Ovary (tissue), 9 donors: ENCODE data around the gene KATNA1. TPM values are rescaled to one million over a fixed set of nuclear protein-coding genes. Genes with fewer than 3 reads are reported as not detected.

Experiments
- DNase-seq, 5 donors: peaks; one replicate each; pipeline ENCODE4 v3.0.0-alpha.2; 2019 to 2020
- H3K27ac ChIP-seq, 2 donors: fragments of 200-600 bp; one replicate each; pipeline versions ENCODE4 v1.5.1 to v1.8.0; 2019 to 2022
- H3K27me3 ChIP-seq: fragments of 200-600 bp; one replicate; pipeline ENCODE4 v1.8.0; 2022
- H3K36me3 ChIP-seq: fragments of 200-600 bp; sonication (generic); one replicate; pipeline ENCODE4 v1.5.1; 2019
- H3K4me1 ChIP-seq: one replicate; pipeline ENCODE4 v1.8.1; 2013; ENCODE audit warnings: mild to moderate bottlenecking, moderate library complexity; ENCODE audit not compliant: insufficient read depth
- H3K4me3 ChIP-seq: fragments of 200-600 bp; sonication (generic); one replicate; pipeline ENCODE4 v1.5.1; 2017
- H3K9me3 ChIP-seq, 2 donors: fragments of 200-600 bp in 1 of 2; sonication (generic) in 1 of 2; one replicate each; pipeline versions ENCODE4 v1.5.1 to v1.8.1; 2013 to 2019; ENCODE audit warnings: mild to moderate bottlenecking in 1 of 2, moderate library complexity in 1 of 2
- EP300 ChIP-seq: sonication (generic); formaldehyde crosslinking; IDR thresholded peaks from one replicate; pipeline ENCODE4 v1.6.1; 2017; ENCODE audit warnings: antibody characterized with exemption
- POLR2A ChIP-seq: fragments of 450-650 bp; IDR thresholded peaks from one replicate; pipeline ENCODE4 v1.6.1; 2017; ENCODE audit warnings: antibody characterized with exemption, mild to moderate bottlenecking, moderate library complexity
- WGBS, 3 donors: extraction: QIAGEN DNeasy Blood & Tissue Kit in 1 of 3; methylation state at CpG; one replicate each; pipeline versions ENCODE4 v1.1.5 to v1.1.7; 2013 to 2017; 5-methylcytosine and 5-hydroxymethylcytosine counted together
- intact Hi-C, 4 donors: fragments of 100-400 bp; cut with DNase I; formaldehyde crosslinking; loops; one replicate each; pipeline versions ENCODE4 v1.11.0 to v1.15.1; 2022 to 2023
- polyA plus RNA-seq, 2 donors: library from polyadenylated mRNA; stranded (reverse); fragments of 200-250 nt in 1 of 2; fragments of 350-450 nt in 1 of 2; fragmentation: Illumina TruSeq in 1 of 2; extraction: RNeasy Lipid Tissue Mini Kit (QIAGEN cat#74804) in 1 of 2; gene quantifications; one replicate each; pipeline ENCODE4 v1.2.3, GENCODE V29; 2013 to 2014
- total RNA-seq, 7 donors: library from RNA; depleted of rRNA in 2 of 7; stranded (reverse); fragments of >200 nt in 2 of 7; fragmentation: NEBNext Ultra II Directional in 3 of 7; extraction: Animal tissue kit (Norgen Biotek cat#: 25700) in 3 of 7; gene quantifications; one replicate each; pipeline versions ENCODE4 v1.1.0 to v1.2.4, GENCODE V29; 2016 to 2023
- TF ChIP-seq, protein P1 (sequence below), 3 donors: fragments of 450-650 bp in 2 of 3; fragments of 200-600 bp in 1 of 3; IDR thresholded peaks; one replicate each; pipeline versions ENCODE4 v1.5.1 to v1.8.0; 2016 to 2022; ENCODE audit warnings: antibody characterized with exemption in 3 of 3, mild to moderate bottlenecking in 1 of 3
- donor health status: DM: no; HTN: no; CAD: no; lungs with moderate emphysema.
- donor health status: DM: no; HTN: no; CAD: no.
- donor health status: Bipolar disorder and iron deficiency.
- donor health status: DM: yes; HTN: yes; CAD: no.
- donor health status: DM: no; HTN: no; CAD: no.
- donor health status: DM: yes; HTN: yes; CAD: no.

KATNA1 gene
- total and polyA plus RNA-seq, 9 donors = 10.6 to 31.4 (median 19.0) TPM

DNA sequence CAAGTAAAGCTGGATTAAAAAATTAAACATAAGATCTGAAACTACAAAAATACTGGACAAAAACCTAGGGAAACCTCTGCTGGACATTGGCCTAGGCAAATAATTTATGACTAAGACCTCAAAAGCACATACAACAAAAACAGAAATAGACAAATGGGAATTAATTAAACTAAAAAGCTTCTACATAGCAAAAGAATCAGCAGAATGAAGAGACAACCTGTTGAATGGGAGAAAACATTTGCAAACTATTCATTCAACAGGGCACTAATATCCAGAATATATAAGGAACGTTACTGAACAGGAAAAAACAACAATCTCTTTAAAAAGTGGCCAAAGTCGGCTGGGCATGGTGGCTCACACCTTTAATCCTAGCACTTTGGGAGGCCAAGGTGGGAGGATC is 89.1 kb downstream of the KATNA1 start:
- Histone ChIP-seq H3K27me3 (no peaks in the 10 kb centered on the region), H3K27ac (no peak overlapping the region), H3K4me1 (no peaks in the 10 kb centered on the region), H3K4me3 (no peak overlapping the region), H3K9me3 (no peaks in the 10 kb centered on the region), H3K36me3 (no peaks in the 10 kb centered on the region)
- WGBS, 3 donors = 52 to 71% (median 67%) methylated on average over 2 of the region's 2 CpGs
- DNase-seq = no peak
- TF ChIP-seq, protein P1, sequence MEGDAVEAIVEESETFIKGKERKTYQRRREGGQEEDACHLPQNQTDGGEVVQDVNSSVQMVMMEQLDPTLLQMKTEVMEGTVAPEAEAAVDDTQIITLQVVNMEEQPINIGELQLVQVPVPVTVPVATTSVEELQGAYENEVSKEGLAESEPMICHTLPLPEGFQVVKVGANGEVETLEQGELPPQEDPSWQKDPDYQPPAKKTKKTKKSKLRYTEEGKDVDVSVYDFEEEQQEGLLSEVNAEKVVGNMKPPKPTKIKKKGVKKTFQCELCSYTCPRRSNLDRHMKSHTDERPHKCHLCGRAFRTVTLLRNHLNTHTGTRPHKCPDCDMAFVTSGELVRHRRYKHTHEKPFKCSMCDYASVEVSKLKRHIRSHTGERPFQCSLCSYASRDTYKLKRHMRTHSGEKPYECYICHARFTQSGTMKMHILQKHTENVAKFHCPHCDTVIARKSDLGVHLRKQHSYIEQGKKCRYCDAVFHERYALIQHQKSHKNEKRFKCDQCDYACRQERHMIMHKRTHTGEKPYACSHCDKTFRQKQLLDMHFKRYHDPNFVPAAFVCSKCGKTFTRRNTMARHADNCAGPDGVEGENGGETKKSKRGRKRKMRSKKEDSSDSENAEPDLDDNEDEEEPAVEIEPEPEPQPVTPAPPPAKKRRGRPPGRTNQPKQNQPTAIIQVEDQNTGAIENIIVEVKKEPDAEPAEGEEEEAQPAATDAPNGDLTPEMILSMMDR (IDR thresholded peaks at IDR 0.05) = no peak
- TF ChIP-seq EP300 = no peak
- no peak for TF ChIP-seq POLR2A
- intact Hi-C loops = no loop called here

DNA sequence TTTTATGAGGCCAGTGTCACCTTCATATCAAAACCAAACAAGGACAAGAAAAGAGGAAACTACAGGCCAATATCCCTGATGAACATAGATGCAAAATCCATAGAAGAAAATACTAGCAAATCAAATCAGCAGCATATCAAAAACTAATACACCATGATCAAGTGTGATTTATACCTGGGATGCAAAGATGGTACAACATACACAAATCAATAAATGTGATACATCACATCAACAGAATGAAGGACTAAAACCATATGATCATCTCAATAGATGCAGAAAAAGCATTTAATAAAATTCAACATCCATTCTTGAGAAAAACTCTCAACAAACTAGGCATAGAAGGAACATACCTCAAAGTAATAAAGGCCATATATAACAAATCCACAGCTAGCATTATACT is 90.5 kb downstream of the KATNA1 start:
- H3K36me3 ChIP-seq = no peaks in the 10 kb centered on the region
- DNase-seq = no peak
- H3K4me3 ChIP-seq = no peak overlapping the region
- no peaks in the 10 kb centered on the region for H3K9me3 ChIP-seq
- H3K4me1 ChIP-seq = no peaks in the 10 kb centered on the region
- intact Hi-C loops = no loop called here
- no peaks in the 10 kb centered on the region for H3K27me3 ChIP-seq
- TF ChIP-seq EP300 = no peak
- TF ChIP-seq, protein P1 (IDR thresholded peaks at IDR 0.05) = no peak
- TF ChIP-seq POLR2A = no peak
- H3K27ac ChIP-seq = no peak overlapping the region

DNA sequence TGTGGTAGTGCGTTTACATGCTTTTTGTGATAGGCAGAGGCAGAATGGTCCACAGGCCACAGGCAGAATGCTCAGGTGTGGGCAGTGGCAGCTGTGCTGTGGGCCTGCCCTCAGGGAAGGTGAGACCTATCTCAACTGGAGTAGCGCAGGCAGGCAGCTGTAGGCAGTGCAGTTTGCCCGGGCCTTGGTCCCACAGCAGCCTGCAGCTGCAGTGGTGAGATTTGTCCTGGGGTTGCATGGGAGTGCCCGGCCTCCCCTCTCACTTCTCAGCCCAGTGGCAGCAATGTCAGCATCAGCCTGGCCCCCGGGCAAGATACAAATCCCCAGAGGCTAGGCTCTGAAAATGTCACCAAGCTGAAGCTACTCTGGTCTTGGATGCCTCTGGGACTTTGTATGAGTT is 96.6 kb downstream of the KATNA1 start:
- Histone ChIP-seq H3K4me3 (no peak overlapping the region), H3K9me3 (no peaks in the 10 kb centered on the region), H3K27ac (no peak overlapping the region), H3K27me3 (no peaks in the 10 kb centered on the region), H3K36me3 (no peaks in the 10 kb centered on the region), H3K4me1 (no peaks in the 10 kb centered on the region)
- WGBS, 3 donors = 52 to 74% (median 69%) methylated on average over 4 to 5 of the region's 5 CpGs
- intact Hi-C loops = no loop called here
- TF ChIP-seq POLR2A (no peak), EP300 (no peak)
- TF ChIP-seq, protein P1 (IDR thresholded peaks at IDR 0.05) = no peak
- no peak for DNase-seq

DNA sequence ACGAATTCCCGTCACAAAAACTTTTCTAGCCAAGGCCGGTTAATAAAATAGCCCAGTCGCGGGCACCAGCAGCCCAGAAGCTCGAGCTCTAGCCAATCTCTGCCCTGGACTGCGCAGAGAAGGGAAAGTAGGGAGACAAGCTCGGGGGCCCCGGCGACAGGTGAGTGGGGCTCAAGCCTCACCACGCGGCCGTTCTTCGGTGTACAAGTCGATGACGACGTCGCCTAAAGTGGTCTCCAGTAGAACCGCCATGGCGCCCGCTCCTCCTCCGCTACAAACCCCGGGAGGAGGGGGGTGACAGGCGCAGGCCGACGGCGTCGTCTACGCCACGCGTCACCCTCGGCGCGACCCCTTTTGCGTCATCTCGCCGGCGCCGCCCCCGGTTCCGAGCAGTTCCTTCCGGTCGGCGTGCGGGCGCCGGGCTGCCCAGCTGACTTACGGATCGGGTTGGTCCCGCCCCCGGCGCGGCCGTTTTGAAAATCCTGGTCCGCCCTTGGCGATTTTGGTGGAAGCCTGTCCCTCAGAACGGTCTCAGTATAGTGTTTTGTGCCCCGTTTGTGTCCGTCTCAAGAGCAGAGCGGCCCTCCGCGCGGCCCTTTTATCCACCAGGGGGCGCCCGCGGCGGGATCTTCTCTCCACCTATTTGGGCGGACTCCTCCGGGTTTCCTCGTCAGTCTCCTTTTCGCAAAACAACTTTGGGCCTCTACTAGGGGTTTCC is 102.6 kb downstream of the KATNA1 start, which contains the start of gene PPIL4:
PPIL4 (minus strand) TSS at position 290 of the 718 bp plus-strand sequence; CDS start at position 252, 38 bp downstream.
- TF ChIP-seq EP300 (peak; percentile 87), POLR2A (peak; percentile 94)
- TF ChIP-seq, protein P1 (IDR thresholded peaks at IDR 0.05) = peak; percentile 75 to 82 (median 76)
- H3K27ac ChIP-seq = peak within 1 kb of the TSS; percentile 48 to 93
- no peaks in the 10 kb centered on the region for H3K27me3 ChIP-seq
- no peaks in the 10 kb centered on the region for H3K9me3 ChIP-seq
- peak within 1 kb of the TSS; percentile 97 for H3K4me3 ChIP-seq
- DNase-seq = peak; percentile 95 to 99 (median 97)
- 0% methylated on average over 63 to 71 of the region's 71 CpGs for WGBS, 3 donors
- no peaks in the 10 kb centered on the region for H3K36me3 ChIP-seq
- intact Hi-C loops = loop anchor here in 1 of 4 donors (10.0 kb wide), 1 partner anchor 379 kb away; the partner anchor contains the start of gene RAET1G
- peaks cover 9% of the 10 kb centered on the region for H3K4me1 ChIP-seq
